ENCODE data around the gene HIRA.
A peak's percentile ranks its signal among the peaks of the same experiment; 100 is the strongest.
"Not testable (repeated sequence)": the region's sequence is repeated elsewhere in the genome, so short reads cannot be mapped to it uniquely, and the experiment has no call there.

The HIRA gene

DNA sequence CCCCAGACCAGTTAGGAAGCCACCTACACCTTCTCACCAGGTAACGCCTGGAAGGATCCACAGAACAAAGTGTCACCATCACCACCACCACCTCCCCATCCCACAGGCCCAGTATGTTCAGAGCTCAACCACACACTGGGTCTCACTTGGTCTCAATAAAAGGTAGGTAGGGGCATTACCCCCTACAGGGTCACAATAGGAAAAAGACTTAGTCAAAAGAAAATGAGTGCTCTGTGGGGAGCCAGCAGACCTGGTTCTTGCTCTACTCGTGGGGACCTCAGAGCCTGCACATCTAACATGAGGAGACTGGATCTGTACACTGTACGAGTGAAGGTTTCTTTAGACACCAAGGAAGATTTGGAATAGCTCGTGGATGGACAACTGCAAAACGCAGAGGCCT, 49.3 kb downstream of the HIRA start:
- no peak for DNase-seq

DNA sequence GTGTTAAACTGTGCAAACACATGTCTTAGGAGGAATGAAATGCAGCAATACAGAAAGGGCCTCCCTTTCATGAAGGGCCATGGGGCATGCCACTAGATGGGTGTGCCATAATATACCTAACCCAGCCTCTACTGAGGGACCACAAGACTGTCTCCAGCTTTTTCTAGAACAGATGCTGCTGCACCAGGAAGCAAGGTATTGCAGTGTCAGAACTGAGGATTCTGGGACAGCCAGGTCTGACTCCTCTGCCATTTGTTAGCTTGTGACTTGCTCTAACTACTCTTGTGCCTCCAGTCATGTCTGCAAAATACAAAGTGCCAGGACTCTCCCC, 53.2 kb downstream of the HIRA start:
- no peak for DNase-seq

DNA sequence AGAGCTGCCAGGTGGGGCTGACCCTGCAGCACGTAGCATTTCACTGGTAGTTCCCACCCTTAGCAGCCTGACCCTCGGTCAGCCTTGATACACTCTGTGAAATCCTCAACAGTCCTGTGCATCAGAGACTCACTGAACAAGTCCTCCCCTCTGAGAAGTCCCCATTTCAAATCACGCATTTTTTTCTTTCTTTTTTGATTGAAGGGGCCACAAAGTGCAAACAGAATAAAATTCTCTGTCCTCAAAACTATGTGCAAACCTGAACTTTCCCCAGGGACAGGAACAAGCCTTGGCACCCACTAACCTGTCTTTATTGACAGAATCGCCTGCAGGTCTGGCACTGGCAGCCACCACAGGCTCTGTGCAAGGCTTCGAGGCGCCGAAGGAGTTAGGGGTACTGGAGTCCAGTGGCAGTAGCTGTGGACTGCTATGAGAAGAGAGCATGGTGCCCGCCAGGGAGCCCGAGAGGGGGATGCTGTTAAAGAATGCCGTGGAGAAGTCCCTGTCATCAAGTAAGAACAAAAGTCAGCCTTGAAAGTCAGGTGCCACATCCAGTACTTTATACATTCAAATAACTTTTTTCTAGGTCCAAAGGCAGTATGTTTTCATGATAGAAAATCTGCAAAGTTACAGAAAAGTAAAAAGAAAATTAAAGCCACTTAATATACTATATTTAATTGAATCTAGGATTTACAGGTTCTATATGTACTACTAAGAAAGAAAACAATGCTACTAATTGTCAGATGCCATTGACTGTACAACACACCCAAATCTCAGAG, 53.8 kb downstream of the HIRA start:
- no peak for DNase-seq

DNA sequence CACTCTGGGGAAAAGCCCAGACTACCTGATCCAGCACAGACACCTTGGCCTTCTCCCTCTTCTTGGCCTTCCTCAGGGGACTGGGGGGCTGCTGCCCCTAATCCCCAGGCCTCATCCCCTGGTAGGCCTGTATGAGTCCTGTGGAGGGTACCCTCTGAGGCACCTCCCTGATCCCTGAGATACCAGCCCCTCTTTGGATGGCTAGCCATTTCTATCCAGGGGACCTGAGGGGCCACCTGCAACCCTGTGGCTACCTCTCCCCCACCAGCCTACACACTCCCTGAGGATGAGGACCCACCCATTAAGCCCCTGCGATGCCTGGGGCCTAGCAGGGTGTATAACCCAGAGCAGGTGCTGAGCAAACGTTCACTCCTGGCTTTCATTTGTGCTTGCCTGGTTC, 54.6 kb downstream of the HIRA start:
- DNase-seq, result no peak

DNA sequence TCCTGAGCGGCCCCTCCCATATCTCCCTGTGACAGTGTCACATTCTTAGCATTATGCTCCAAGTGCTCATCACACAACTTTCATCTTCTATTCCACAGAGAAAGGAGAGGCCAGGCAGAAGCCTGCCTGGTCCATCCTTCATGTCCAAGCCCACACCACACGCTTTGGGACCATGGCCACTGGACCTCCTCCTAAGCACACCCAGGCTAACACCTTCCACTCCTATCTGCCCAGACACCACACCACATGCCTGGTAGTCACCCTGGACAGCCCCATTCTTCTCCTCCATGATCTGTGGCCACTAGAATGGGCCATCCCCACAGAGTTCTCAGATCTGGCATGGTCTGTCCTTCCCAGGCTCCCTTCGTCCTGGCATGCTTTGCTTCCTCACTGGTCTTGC, 55.3 kb downstream of the HIRA start:
- DNase-seq, result no peak

DNA sequence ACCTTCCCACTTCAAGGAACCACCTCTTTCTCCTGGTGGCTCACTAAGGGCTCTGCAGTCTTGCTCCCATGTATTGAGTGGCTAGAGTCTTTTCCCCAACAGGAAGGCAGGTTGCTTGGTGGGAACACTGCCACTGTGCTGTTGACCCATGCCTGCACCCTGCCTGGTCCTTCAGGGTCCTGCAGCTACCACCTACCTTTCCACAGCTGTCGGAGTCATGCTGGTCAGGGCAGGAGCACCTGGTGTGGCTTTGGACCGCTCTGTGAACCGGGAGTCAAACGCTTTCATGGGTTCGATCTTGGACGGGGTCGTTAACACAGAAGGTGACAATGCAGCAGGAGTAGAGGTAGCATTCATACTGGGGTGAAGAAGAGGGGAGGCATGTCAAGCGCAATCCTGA, 56.1 kb downstream of the HIRA start:
- no peak for DNase-seq

DNA sequence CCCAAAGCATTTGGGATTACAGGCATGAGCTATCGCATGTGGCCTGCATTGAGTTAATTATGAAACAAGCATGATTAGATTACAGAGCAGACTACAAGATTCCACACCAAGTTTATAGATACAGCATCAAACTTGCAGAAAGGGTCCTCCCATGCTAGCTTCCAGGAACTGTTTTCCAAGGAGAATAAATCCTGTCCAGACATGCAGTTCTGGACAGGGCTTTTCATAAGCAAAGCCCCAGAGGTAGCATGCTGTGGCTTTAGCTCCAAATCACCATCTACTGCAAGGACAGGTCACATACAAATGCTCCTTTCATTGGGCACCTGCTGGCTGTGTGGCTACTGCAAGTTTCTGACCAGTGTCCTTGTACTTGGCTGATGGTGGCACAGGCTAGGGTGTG, 57.1 kb downstream of the HIRA start:
- DNase-seq, result no peak

DNA sequence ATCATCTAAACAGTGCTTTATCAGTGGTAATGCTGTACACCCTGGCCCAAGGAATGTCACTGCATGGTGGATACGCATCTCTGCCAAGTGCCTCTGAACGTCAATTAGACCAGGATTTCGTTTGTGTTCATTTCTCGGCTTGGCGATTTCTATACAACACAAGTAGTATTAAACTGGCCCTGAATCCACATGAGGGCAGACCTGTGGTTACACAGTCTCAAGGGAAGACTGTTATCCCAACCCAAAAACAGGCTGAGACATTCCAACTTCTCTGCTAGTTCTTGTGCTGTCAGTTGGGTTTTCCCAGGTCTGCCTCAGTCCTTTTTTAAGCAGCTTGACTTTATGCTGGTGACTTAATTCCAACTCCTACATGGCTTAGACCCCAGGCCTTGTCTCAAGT, 58.1 kb downstream of the HIRA start:
- DNase-seq, result no peak

DNA sequence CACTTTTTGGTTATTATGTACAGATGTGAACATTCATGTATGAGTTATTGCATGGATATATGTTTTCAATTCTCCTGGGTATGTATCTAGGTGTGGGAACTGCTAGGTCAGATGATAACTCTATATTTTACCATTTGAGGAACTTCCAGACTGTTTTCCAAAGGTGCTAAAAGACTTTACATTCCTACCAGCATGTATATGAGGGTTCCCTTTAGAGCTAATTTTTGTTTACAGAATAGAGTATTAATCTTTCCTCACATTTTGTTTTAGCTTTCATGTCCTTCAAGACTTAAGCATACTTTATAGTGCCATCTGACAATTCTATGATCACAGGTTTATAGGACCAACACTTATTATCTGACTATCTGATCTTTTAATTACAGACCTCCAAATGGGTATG, 59.6 kb downstream of the HIRA start:
- no peak for DNase-seq

DNA sequence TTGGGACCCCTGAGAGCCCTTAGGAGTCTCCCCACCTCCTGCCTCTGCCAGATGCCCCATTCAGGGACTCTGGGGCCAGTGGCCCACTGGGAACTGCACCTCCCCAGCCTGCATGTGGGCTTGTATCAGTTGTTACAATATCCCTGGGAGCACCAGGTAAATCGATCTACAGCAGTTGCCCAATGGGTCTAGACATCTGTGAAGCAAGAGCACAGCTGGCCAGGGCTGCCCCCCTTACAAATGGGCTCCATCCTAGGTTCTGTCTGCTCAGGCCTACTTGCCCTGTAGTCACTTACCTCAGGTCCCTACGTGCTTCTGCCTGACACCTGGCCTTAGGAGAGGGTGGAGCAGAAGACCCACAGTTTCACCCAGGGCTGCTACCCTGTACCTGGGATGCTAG, 62.7 kb downstream of the HIRA start:
- DNase-seq, result no peak

DNA sequence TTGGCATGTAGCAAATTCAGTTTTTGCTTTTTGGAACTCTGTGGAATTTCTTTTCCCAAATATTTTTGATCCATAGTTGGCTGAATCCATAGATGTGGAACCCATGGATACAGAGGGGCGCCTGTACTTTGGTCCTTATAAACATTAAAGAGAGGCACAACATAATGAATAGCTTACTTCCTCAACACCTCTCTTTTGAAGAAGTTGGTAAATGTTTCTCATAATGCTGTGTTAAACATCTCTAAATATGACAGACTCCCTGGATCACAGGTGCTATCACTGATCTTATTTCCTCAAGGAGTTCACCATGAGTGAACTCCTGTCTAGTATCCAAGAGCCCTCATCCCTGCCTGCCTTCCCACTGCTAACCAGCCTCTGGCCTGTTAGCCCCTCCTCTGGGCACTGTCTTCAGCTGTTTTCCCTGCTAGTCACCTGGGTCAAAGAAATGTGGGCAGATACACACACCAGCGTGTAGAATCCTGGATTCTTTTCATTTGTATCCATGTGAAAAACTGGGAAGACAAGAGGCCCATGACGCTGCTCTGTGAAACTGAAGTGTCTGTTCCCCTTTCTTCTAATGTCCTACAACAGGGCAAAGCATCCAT, 63.7 kb downstream of the HIRA start:
- peak in 1 of 2 experiments; percentile 39 for DNase-seq

DNA sequence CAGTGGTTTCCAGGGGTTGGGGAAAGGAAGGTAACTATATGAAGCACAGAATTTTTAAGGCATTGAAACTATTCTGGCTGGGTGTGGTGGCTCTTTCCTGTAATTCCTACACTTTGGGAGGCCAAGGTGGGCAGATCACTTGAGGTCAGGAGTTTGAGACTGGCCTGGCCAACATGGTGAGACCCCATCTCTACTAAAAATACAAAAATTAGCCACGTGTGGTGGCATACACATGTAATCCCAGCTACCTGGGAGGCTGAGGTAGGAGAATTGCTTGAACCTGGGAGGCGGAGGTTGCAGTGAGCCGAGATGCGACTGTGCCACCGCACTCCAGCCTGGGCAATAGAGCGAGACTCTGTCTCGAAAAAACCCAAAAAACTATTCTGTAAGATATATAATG, 68.0 kb downstream of the HIRA start:
- DNase-seq, result not testable (repeated sequence)

DNA sequence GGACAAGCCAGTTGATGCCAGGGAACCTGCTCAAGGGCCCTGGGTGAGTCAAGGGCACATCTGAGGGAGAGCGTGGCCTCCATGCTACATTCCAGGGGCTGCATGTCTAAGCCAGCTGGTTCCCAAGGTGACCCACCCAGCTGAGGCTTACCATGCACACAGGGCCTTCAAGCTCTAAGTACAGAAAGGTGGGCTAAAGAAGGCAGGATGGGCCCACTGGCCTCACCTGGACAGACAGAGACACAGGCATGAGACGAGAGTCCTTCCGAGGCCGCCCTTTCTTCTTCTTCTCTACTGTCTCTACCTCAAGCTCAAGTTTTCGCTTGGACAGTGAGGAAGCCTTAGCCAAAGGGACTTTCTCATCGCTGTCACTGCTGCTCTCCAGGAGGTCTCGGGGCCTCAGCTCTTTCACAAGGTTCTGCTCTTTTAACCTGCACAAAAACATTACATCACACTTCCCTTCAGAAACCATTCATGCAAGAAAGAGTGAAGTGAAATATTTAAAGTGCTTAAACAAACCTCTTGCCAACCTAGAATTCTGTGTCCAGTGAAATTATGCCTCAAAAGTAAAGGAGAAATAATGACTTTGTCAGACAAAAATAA, 69.9 kb downstream of the HIRA start:
- DNase-seq, result no peak

DNA sequence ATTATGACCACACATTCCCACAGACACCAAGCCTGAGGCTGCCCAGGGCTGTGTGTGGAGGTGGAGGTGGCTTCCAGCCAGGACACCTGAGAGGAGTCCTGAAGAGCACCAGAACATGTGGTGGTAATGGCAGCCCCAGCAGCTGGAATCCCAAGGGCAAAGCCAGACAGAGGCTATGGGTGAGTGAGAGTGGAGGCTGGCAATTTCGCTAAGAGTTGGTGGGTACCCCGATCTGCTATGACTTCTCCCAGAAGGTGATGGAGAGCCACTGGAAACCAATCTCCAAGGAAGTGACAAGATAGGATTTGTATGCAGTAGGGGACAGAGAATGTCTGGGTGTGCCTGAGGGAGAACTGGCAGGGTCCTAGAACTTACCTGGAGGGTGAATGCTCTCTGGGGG, 70.7 kb downstream of the HIRA start:
- DNase-seq, result no peak

DNA sequence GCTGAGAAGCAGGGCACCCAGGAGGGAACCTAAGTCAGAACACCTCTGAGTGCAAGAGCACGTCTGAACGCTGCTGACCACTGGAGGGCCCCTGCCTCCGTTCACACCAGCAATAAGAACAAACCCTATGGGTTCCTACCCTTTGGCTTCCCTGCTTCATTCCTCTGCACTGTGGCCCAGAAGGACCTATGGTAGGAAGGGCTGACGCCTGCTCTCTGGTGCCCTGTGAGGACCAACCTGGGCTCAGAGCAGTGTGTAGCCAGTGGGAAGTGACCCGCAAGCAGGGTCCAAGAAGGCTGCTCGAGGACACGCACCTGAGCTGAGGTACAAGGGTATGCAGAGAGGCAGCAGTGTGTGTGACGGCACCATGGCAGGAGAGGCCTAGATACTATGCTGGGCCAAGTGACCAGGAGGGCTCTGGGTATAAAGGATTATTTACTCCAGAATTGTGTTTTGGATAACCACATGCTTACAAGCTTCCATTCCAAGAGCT, 71.2 kb downstream of the HIRA start:
- no peak for DNase-seq

DNA sequence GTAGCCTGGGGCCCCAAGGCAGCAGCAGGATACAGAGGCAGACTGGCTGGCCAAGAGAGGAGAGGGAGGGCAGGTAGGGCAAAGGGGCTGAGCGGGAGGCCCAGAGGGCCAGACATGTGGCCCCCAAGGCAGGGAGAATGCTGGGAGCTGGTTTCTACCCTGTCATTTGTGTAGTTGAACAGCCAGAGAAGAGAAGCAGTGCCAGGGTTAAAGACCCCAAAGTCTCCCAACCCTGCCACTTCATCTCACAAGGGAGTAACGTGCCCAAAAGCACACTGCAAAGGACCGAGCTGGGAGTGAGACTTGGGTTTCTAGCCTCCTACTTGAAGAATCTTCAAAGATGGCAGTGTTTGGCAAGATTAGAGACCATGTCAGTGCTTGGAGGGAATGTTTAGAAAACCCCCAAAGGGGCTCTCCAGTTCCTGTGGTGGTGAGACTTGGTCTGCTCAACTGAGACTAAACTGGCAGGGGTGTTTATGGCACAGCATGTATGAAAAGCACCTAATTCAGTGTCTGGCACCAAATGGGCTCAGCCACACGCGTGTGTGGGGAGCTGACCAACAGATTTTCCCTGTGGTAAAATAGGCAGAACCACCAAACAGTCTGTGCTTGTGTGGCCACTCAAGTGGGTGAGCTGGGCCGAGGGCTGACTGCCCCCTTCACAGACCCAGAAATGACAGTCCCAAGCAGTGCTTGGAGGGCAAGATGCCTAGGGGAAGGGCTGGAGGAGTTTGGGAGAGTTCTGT, 71.8 kb downstream of the HIRA start:
- no peak for DNase-seq

DNA sequence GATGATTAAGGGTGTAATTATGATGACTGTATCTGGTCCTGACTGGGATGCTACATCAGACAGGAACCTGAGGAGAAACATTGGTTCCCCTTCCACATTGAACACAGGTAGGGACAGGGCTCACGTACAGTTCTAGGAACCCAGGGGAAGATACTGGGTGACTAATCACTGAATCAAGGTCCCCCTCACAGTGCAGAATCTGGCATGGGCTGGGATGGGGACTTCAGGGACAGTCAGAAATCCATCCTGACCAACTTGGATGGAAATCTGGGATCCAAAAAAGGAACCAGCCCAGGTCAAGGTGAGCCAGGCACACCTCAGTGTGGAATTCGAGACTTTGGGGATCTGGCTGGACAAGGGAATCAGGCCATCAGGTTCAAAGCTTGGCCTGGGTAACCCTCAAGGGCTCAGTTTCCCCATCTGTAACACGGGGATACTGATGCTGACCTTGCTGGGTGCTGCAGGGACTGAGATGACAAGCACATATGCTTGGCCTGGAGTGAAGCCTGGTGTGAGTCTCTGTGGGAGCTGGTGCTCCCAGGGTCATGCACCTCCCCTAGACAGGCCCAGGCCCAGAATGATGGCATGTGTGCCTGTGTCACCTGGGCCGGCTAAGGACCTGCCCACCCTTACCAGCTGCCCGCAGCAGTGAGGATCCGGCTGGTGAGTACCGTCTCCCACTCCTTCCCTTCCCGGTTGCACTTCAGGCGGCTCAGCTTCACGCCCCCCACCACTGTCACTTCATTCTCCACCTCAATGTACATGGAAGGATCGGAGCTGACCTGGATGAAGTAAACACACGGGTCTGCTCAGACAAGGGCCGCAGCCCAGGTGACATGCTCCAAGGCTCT, 72.6 kb downstream of the HIRA start:
- no peak for DNase-seq

DNA sequence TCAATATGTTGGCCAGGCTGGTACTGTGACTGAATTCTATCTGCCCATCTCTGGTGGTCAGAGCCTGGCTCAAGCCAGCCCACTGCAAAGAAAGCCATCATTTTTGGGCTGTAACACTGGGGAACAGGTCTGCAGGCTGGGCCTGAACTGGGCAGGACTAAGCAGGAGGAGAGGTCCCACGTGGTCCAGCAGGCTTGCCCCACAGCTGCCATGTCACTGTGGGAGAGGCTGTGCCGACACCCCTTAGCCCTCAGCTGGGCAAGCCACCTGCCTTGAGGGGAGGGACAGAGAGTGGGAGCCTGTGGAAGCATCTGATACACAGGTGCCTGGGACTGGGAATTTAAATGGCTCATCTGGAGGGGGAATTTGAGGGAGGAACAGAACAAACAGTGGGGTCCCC, 73.3 kb downstream of the HIRA start:
- DNase-seq, result no peak

DNA sequence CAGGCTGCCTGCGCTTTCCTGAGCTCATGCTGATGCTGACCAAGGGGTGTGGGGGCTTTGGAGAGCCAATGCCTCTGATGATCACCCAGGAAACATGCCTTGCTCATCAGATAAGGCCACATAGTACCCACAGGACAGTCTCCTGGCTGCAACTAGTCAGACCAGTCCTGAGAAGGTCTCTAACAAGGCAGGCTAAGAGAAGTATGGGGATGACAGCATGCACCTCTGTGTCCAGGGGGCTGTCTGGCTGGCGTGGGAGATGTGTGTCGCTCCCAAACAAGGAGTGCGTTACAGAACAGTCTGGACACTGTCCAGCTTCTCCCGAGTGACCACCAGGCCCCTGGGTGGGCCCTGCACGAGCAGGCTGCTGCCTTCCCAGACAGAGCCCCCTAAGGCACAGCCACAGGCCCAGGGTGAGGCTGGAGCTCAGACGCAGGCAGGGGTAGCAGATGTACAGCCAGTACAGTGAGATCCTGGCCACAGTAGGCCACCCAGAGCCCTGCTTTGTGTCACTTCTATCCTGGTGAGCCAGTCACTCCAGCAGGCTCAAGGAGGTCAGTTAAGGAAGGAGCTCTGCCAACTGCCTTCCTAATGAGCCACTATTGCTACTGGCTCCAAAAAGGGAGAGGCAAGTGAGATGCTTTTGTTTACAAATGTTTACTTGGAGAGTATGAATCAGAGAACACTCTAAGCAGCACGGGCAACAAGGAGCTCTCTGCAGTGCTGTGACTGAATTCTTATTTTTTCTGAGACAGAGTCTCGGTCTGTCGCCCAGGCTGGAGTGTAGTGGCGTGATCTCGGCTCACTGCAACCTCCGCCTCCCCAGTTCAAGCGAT, 74.0 kb downstream of the HIRA start:
- DNase-seq, result no peak

DNA sequence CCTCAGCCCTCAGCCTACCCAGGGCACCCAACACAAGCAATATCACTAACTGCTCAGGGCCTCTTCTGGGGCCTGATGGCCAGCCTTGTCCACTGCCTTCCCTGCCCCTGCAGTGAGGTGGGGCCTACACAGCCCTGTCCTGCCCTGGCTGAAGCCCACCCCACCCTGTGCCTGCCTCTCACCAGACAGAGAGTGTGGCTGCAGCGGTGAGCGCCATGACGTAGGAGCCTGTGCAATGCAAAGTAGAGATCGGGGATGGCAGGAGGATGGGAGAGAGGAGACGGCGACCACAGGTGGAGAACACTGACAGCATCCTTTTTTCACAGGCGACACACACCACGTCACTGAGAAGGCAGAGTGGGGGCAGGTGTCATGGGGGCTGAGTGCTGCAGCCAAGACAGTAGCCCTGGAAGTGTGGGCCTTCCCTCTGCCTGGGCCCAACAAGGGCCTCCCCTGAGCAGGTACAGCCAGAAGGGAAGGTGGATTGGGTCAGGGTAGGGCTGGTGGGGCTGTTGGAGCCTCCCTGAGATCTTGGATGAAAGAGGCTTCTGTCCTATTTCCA, 74.7 kb downstream of the HIRA start:
- no peak for DNase-seq

DNA sequence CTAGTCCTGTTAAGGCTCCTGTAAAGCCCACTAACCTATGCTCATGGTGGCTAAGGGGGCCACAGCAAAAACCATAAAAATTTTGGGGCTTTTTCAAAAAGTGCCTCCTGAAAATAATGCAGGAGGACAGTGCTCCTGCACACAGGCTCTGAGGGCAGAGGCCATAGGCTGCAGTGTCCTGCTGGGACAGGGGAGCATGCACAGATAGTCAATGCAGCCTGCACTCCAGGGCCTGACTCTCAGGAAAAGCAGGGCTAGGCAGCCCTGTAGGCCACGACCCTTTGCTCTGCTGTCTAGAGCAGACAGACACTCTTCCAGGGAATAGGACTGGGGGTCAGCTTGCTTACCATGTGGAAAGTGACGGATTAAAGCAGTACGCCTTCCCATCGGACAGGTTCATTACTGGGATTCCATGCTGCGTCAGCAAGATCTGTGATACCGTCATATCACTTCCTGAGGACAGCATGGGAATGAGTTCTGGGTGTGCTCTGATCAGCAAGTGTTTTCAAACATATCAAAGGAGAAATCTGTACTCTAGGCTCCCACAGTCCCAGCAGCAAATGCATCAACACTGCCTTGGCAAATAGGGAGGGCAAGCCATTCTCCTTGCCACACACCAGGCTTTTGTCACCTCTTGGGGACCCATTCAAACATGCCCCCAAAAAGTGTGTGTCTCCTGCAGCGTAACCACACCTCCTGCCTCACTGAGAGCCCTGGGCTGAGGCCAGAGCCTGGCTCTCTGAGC, 75.9 kb downstream of the HIRA start:
- no peak for DNase-seq
